ENCODE data around the gene CTSC.

CTSC gene

GRCh38 chr11:88377646-88378045 lies 40.1 kb upstream of the CTSC start (continued):
- TF ChIP-seq ZNF18 (tag by site-specific recombination; IDR thresholded peaks at IDR 0.05) (no peak), ZNF146 (tag by site-specific recombination; IDR thresholded peaks at IDR 0.05) (no peak), KLF1 (tag by site-specific recombination; IDR thresholded peaks at IDR 0.05) (no peak)

GRCh38 chr11:88377144-88377543 lies 39.6 kb upstream of the CTSC start:
- no peaks in the 10 kb centered on the region for H3K4me1 ChIP-seq (ENCODE audit: control insufficient read depth, insufficient read depth, low read length)
- POLR2A ChIA-PET, result no interaction called here
- H3K9me3 ChIP-seq (ENCODE audit: control insufficient read depth, insufficient read depth, low read depth, low read length), result no peaks in the 10 kb centered on the region
- TF ChIP-seq, protein P1, sequence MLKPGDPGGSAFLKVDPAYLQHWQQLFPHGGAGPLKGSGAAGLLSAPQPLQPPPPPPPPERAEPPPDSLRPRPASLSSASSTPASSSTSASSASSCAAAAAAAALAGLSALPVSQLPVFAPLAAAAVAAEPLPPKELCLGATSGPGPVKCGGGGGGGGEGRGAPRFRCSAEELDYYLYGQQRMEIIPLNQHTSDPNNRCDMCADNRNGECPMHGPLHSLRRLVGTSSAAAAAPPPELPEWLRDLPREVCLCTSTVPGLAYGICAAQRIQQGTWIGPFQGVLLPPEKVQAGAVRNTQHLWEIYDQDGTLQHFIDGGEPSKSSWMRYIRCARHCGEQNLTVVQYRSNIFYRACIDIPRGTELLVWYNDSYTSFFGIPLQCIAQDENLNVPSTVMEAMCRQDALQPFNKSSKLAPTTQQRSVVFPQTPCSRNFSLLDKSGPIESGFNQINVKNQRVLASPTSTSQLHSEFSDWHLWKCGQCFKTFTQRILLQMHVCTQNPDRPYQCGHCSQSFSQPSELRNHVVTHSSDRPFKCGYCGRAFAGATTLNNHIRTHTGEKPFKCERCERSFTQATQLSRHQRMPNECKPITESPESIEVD (tag by site-specific recombination; IDR thresholded peaks at IDR 0.05), result peak; percentile 70
- TF ChIP-seq, protein P2, sequence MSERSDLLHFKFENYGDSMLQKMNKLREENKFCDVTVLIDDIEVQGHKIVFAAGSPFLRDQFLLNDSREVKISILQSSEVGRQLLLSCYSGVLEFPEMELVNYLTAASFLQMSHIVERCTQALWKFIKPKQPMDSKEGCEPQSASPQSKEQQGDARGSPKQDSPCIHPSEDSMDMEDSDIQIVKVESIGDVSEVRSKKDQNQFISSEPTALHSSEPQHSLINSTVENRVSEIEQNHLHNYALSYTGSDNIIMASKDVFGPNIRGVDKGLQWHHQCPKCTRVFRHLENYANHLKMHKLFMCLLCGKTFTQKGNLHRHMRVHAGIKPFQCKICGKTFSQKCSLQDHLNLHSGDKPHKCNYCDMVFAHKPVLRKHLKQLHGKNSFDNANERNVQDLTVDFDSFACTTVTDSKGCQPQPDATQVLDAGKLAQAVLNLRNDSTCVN (tag by site-specific recombination; optimal IDR thresholded peaks at IDR 0.05), result no peak
- TF ChIP-seq ZNF239 (tag by site-specific recombination; IDR thresholded peaks at IDR 0.05), result no peak
- peak; percentile 68 for TF ChIP-seq ZNF629 (tag by site-specific recombination; IDR thresholded peaks at IDR 0.05)
- peak; percentile 37; the same call in 1 of the 2 replicates for TF ChIP-seq ZNF366 (tag by site-specific recombination; conservative IDR thresholded peaks at IDR 0.05)
- TF ChIP-seq KLF17 (tag by site-specific recombination; IDR thresholded peaks at IDR 0.05), result no peak
- TF ChIP-seq, protein P3, sequence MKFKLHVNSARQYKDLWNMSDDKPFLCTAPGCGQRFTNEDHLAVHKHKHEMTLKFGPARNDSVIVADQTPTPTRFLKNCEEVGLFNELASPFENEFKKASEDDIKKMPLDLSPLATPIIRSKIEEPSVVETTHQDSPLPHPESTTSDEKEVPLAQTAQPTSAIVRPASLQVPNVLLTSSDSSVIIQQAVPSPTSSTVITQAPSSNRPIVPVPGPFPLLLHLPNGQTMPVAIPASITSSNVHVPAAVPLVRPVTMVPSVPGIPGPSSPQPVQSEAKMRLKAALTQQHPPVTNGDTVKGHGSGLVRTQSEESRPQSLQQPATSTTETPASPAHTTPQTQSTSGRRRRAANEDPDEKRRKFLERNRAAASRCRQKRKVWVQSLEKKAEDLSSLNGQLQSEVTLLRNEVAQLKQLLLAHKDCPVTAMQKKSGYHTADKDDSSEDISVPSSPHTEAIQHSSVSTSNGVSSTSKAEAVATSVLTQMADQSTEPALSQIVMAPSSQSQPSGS (tag by site-specific recombination; IDR thresholded peaks at IDR 0.05; ENCODE audit: low read depth), result peak; percentile 93
- TF ChIP-seq ZBTB21 (tag by site-specific recombination; IDR thresholded peaks at IDR 0.05), result 0 out of 2 replicates have a peak, but pooled peaks have one; percentile 19
- no peak for TF ChIP-seq ZBTB7A (tag by site-specific recombination; IDR thresholded peaks at IDR 0.05; ENCODE audit: low read depth)
- TF ChIP-seq SP7 (tag by site-specific recombination; IDR thresholded peaks at IDR 0.05), result peak; percentile 66
- H3K4me3 ChIP-seq (ENCODE audit: low read depth, low read length), result no peak overlapping the region
- CTCF ChIA-PET, result interaction anchor here (0.7 kb wide), 1 partner anchor 57 kb away, joined by 3 read pairs; no protein-coding TSS in a partner anchor
- no peak overlapping the region for H3K27ac ChIP-seq (ENCODE audit: extremely low read depth, low read depth, low read length)
- no peaks in the 10 kb centered on the region for H3K36me3 ChIP-seq (ENCODE audit: control insufficient read depth in 2 of 2, insufficient read depth in 1 of 2, low read length in 2 of 2)

DNA sequence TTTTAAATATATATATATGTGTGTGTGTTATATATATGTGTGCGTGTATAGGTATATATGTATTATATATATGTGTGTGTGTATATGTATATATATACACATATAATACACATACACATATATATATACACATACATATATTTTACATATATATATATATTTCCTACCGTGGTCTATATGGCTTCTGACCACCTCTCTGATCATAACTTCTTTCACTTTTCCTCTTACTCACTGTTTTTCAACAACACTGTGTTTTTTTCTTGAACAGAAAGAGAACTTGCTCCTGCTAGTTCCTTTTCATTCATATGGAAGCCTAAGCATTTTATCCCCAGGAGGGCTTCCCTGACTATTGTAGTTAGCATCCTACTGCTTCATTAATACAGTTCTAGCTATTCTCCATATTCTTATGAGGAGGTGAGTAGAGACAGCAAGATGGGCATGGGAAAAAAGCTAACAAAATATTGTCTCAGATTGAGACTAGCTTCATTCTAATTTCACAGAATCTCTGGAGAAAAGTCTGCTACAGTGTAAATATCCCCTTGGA lies 38.5 kb upstream of the CTSC start:
- H3K4me3 ChIP-seq (ENCODE audit: low read depth, low read length), result no peak overlapping the region
- POLR2A ChIA-PET, result no interaction called here
- CTCF ChIA-PET, result interaction anchor here (0.6 kb wide), 1 partner anchor 26 kb away, joined by 4 read pairs; no protein-coding TSS in a partner anchor
- H3K27ac ChIP-seq (ENCODE audit: extremely low read depth, low read depth, low read length), result no peak overlapping the region
- H3K9me3 ChIP-seq (ENCODE audit: control insufficient read depth, insufficient read depth, low read depth, low read length), result no peaks in the 10 kb centered on the region
- no peaks in the 10 kb centered on the region for H3K36me3 ChIP-seq (ENCODE audit: control insufficient read depth in 2 of 2, insufficient read depth in 1 of 2, low read length in 2 of 2)
- no peaks in the 10 kb centered on the region for H3K4me1 ChIP-seq (ENCODE audit: control insufficient read depth, insufficient read depth, low read length)
- no peak for TF ChIP-seq GLI2 (tag by site-specific recombination; IDR thresholded peaks at IDR 0.05; ENCODE audit: borderline replicate concordance, low read depth)
- TF ChIP-seq ZNF23 (tag by site-specific recombination; IDR thresholded peaks at IDR 0.05; ENCODE audit: borderline replicate concordance), result no peak
- no peak for TF ChIP-seq ZNF248 (tag by site-specific recombination; IDR thresholded peaks at IDR 0.05)
- TF ChIP-seq BCL11B (tag by site-specific recombination; IDR thresholded peaks at IDR 0.05; ENCODE audit: low read depth), result no peak
- TF ChIP-seq ZNF768 (tag by site-specific recombination; IDR thresholded peaks at IDR 0.05), result no peak
- no peak for TF ChIP-seq ZNF843 (tag by site-specific recombination; IDR thresholded peaks at IDR 0.05)
- no peak for TF ChIP-seq ZNF24 (tag by site-specific recombination; IDR thresholded peaks at IDR 0.05)
- TF ChIP-seq ZBTB1 (tag by site-specific recombination; IDR thresholded peaks at IDR 0.05), result no peak
- no peak for TF ChIP-seq SCRT1 (tag by site-specific recombination; IDR thresholded peaks at IDR 0.05; ENCODE audit: borderline replicate concordance)
- TF ChIP-seq ZNF184 (tag by site-specific recombination; IDR thresholded peaks at IDR 0.05), result no peak
- TF ChIP-seq ZNF624 (tag by site-specific recombination; IDR thresholded peaks at IDR 0.05), result no peak
- TF ChIP-seq ZNF404 (tag by site-specific recombination; IDR thresholded peaks at IDR 0.05), result no peak
- TF ChIP-seq ZNF677 (tag by site-specific recombination; IDR thresholded peaks at IDR 0.05), result no peak
- no peak for TF ChIP-seq MYNN (tag by site-specific recombination; IDR thresholded peaks at IDR 0.05; ENCODE audit: borderline replicate concordance)
- no peak for TF ChIP-seq ZNF76 (tag by site-specific recombination; IDR thresholded peaks at IDR 0.05; ENCODE audit: borderline replicate concordance, low read depth)
